HG02885 (cell line): ENCODE results near the gene SNRNP48.

ENCODE experiments used
- ATAC-seq: cut with Tn5 transposase; IDR thresholded peaks from one replicate; pipeline ENCODE4 v1.9.1; 2021; ENCODE audit warnings: mild to moderate bottlenecking; ENCODE audit not compliant: unreplicated experiment, poor library complexity

The SNRNP48 gene

DNA sequence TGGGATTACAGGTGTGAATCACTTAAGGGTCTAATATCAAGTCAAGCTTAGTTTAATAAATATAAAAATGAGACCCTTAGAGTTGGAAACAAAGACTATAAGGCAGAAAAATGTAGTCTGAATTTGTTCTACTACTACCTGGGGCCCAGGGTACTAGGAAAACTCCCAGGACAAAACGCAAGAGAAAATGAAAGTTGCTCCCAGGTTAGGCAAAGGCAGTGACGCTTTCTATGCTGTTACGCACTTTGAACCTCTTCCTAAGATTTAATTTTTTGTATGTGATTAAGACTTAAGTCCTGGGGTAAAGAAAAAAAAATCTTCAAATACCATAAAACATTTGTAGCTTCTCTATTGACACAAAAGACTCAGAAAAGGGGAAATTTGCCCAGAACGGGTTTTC lies 31.2 kb upstream of the SNRNP48 start:
- ATAC-seq, result no peak

DNA sequence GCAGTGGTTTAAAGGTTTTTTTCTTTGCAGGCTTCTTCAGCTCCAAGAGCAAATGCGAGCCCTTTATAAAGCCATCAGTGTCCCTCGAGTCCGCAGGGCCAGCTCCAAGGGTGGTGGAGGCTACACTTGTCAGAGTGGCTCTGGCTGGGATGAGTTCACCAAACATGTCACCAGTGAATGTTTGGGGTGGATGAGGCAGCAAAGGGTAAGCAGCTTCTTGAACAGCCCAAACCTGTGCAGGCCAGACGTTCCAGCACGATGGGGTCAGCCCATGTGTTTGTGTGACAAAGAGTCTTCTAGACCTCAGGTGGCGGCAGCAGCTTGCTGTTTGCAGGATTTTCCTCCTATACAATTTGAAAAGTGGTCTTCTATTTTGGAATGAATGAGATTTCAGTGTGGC lies 30.8 kb upstream of the SNRNP48 start:
- no peak for ATAC-seq

DNA sequence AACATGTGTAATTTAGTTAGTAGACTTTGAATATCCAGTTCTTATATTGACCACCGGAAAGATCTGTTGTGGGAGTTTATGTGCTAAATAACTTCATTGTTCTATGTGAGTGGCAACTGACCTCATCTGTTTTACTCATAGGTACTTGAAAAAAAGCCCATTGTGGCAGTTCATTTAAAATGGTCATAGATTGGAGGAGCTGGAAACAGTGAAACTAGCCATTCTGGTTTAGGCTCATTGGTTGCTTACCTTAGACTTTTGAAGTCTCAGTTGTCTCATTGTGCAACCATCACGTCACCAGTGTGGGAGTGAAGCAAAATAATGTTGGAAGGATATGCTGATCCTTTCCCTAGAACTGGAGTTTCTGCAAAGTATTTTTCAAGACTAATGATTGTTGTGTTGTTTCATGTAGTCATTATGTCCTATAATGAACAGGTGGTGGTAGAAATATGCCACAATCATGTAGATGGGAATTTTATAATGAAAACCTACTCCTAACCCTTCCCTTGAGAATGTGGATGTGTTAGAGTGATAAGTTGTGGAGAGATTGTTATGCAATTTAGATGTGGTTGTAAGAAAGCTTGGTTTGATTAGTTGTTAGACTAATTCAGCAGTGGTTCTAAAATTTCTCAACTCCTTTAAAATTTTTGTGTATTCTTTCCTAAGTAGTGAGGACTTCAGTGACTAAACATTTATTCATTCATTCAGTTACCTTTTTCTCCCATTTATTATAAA lies 30.2 kb upstream of the SNRNP48 start:
- no peak for ATAC-seq

DNA sequence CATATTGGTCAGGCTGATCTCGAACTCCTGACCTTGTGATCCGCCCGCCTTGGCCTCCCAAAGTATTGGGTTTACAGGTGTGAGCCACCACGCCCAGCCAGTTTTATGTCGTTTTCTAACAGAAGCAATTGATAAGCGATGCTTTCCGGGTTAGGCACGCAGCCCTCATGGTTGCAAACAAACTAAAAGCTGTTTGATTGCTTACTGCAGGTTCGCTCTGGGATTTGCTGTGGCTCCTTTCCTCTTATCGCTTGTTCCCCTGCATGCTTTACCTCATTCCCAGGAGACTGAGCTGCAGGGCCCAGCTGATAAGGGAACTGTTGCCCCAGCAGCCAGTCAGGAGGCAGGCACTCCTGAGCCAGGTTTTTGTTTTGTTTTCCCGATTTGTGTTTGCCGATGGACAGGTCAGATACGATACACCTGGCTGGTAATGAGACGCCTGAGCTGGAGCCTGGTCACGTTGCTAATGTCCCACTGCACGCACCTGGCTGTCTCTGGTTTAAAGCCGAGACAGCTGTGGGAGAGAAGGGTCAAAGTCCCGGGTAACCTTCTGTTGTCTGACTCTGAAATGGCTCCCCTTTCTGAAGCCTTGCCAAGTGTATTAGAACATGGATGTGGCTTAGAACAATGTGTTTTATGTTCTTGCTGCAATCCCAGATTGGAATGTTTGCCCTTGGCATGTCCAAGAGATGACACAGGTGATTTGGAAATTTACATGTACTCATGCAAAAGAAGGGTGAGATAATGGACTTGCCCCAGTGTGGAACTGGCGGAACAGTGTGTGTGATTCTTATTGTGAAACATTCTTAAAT lies 28.6 kb upstream of the SNRNP48 start:
- ATAC-seq, result no peak

DNA sequence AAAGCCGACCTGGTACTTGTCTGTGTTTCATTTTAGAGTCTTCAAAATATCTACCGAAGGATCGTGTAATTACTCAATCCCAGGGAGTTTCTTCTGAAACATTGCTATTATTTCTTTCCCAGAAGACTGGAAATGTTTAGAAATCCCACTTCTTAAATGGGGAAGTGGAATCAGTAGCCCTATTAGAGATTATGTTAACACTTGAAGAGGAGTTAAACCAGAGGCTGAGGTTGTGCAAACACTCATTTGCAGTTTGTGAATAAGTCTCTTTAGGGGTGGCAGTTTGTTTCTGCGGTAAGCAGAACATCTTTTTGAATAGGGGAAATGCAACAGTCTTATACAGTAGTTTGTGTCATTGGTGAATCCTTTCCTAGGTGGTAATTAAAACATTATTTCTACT lies 27.2 kb upstream of the SNRNP48 start:
- no peak for ATAC-seq

DNA sequence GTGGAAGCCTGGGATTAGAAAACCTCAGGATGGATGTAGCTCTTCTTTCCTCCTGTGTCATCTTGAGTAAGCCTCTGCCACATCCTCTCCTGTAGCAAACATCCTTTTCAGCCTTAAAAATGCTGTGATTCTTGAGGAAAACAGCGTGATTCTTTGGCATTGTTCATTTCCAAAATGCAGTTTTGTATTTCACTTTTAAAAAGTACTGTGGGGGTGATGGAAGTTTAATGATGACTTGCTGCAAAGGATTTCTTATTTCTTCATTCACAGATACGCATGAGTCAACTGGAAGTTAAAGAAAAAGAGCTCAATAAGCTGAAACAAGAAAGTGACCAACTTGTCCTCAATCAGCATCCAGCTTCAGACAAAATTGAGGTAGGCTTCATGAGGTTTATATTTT lies 23.9 kb upstream of the SNRNP48 start:
- no peak for ATAC-seq

DNA sequence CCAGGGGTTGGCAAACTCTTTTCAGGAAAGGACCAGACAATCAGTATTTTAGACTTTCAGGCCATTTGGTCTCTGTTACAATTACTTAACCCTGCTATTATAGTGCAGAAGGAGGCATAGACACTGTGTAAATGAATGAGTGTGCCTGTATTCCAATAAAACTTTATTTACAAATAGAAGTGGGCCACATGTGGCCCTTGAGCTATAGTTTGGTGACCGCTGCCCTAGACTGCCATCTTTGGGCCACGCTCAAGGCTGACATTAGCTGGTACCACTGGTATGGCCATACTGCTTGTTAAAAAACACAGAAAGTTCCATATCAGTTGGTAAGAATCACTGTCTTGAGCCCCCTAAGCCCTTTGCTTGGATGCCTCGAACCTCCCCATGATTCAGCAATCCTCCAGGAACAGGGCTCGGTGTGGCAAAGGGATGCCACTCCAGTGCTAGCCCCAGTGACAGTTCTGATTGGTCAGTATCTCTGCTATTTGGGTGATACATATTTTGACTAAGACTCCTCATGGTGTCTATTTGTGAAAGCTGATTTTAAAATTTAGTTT lies 23.3 kb upstream of the SNRNP48 start:
- ATAC-seq, result no peak

DNA sequence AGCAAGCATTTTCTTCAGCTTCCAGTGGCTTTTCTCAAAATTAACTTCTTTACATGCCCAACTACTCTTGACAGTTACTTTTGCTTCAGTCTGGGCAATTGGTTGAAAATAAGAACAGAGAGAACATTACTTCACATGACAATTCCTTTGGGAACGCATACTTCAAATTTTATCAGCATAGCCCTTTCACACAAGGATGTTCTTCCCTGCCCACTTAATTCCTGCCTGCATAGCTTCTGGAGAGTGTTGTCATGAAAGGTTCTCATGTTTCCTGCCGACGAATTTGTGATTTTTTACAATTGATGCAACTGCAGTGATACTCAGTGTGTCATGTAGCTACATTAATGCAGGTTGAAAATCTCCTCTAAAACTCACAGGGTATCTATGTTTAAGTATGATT lies 22.0 kb upstream of the SNRNP48 start:
- ATAC-seq, result no peak

DNA sequence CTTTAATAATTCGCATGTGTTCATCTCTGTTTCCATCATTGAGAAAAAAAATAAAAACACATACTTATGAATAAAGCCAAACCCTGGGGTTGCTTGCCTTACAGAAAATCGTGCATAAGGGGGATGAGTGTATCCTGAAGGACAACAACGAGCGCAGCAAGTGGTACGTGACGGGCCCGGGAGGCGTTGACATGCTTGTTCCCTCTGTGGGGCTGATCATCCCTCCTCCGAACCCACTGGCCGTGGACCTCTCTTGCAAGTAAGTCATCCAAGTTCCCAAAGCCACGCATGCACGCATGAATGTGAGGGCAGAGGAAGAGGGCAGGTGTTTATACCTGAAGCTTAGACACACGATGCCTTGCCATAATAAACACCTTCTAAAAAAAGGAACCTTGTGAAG lies 20.9 kb upstream of the SNRNP48 start:
- no peak for ATAC-seq

DNA sequence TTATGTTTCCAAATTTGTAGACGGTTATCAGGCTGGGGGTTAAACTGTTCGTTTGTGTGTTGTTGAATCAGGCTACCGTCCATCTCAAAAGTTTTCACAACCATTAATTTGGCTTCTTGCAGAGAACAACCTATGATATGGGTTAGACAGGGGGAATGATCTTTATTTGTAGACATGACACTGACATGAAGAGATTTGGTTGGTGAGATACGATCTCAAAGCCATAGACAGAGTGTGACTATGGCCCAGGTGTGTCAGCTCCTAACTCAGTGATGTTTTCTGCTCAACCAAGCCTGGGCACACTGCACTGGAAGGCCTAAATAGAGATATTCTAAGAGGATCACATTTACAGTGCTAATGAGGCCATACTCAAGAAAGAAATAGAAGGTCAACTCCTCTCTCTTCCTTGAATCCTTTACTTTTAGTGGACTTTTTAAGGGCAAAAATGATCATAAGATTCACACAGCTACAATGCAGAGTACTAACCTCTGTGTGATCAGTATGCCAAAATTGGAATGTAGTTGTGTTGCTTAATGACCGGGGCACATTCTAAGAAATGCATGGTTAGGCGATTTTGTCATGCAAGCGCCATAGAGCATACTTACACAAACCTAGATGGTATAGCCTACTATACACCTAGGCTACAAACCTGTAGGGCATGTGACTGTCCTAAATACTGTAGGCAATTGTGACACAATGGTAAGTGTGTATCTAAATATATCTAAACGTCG lies 17.6 kb upstream of the SNRNP48 start:
- no peak for ATAC-seq

DNA sequence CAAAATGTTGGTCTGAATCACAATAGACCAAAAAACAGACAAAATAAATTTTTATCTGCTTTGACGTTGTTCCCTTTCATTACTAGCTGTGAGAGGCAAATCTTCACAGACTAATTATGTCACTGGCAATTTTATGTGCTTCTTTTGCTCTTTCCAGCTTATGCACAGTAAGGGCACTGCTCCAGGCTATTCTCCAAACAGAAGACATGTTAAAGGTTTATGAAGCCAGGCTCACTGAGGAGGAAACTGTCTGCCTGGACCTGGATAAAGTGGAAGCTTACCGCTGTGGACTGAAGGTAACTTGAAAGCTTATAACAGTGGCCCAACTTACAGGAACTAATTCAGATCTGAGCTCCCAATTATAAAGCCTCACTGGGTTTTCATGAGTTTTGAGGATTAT lies 15.5 kb upstream of the SNRNP48 start:
- no peak for ATAC-seq

DNA sequence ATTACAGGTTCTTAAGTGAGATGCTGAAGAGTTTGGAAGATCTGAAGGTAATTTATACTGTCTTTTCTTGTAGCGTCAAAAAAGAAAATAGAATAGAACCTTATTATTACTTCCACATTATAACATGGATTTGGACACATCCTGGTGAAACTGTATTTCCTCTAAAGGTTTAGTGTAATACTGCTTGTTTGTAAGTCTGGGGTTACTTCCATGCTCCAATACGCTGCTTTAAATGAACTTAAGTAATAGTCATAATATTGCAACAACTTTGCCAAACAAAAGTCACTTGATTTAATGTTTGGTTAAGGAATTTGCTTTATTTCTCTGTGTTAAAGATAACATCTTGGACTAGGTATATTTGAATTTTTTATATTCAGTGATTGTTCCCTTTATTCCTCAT lies 11.5 kb upstream of the SNRNP48 start:
- ATAC-seq, result no peak

DNA sequence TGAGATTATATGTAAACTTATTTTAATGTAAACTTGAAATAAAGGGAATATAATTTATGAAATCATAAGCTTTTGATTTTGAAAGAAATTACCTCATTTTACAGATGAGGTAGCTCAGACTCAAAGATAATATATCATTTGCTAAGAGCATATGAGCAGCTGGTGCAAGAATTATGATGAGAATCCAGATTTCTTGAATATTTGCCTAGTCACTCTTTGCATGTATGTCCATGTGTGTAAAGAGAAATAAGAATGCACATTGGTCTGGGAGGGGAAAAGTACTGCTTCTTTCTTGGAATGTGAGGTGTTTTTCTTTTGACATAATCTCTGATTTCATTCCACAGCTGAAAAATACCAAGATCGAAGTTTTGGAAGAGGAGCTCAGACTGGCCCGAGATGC lies 11.1 kb upstream of the SNRNP48 start:
- ATAC-seq, result no peak

DNA sequence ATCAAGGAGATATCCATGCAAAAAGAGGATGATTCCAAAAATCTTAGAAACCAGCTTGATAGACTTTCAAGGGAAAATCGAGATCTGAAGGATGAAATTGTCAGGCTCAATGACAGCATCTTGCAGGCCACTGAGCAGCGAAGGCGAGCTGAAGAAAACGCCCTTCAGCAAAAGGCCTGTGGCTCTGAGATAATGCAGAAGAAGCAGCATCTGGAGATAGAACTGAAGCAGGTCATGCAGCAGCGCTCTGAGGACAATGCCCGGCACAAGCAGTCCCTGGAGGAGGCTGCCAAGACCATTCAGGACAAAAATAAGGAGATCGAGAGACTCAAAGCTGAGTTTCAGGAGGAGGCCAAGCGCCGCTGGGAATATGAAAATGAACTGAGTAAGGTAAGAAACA lies 10.1 kb upstream of the SNRNP48 start:
- ATAC-seq, result no peak

DNA sequence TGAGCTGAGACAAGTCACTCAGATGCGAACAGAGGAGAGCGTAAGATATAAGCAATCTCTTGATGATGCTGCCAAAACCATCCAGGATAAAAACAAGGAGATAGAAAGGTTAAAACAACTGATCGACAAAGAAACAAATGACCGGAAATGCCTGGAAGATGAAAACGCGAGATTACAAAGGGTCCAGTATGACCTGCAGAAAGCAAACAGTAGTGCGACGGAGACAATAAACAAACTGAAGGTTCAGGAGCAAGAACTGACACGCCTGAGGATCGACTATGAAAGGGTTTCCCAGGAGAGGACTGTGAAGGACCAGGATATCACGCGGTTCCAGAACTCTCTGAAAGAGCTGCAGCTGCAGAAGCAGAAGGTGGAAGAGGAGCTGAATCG lies 9.5 kb upstream of the SNRNP48 start:
- no peak for ATAC-seq

DNA sequence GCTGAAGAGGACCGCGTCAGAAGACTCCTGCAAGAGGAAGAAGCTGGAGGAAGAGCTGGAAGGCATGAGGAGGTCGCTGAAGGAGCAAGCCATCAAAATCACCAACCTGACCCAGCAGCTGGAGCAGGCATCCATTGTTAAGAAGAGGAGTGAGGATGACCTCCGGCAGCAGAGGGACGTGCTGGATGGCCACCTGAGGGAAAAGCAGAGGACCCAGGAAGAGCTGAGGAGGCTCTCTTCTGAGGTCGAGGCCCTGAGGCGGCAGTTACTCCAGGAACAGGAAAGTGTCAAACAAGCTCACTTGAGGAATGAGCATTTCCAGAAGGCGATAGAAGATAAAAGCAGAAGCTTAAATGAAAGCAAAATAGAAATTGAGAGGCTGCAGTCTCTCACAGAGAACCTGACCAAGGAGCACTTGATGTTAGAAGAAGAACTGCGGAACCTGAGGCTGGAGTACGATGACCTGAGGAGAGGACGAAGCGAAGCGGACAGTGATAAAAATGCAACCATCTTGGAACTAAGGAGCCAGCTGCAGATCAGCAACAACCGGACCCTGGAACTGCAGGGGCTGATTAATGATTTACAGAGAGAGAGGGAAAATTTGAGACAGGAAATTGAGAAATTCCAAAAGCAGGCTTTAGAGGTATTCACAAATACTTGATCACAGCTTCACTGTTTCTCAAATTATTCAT lies 8.9 kb upstream of the SNRNP48 start:
- ATAC-seq, result no peak

DNA sequence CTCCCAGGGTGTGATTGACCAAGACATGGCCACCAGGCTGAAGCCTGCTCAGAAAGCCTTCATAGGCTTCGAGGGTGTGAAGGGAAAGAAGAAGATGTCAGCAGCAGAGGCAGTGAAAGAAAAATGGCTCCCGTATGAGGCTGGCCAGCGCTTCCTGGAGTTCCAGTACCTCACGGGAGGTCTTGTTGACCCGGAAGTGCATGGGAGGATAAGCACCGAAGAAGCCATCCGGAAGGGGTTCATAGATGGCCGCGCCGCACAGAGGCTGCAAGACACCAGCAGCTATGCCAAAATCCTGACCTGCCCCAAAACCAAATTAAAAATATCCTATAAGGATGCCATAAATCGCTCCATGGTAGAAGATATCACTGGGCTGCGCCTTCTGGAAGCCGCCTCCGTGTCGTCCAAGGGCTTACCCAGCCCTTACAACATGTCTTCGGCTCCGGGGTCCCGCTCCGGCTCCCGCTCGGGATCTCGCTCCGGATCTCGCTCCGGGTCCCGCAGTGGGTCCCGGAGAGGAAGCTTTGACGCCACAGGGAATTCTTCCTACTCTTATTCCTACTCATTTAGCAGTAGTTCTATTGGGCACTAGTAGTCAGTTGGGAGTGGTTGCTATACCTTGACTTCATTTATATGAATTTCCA lies 4.6 kb upstream of the SNRNP48 start:
- no peak for ATAC-seq

DNA sequence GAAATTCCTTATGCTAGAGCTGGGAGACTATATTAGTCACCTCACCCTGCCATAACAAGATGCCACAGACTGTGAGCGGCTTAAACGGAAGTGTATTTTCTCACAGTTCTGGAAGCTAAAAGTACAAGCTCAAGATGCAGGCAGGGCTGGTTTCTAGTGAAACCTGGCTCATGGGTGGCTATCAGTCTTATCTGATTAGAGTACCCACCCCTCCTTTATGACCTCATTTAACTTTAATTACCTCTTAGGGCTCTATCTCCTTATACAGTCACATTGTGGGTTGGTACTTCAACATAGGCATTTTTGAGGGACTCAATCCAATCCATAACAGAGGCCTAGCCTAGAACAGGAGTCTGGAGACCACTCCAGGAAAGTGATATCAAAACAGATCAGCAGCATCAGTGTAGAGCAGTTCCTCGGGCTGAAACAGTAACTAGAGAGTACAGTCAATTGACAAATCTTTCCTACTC lies 2.3 kb upstream of the SNRNP48 start:
- no peak for ATAC-seq

DNA sequence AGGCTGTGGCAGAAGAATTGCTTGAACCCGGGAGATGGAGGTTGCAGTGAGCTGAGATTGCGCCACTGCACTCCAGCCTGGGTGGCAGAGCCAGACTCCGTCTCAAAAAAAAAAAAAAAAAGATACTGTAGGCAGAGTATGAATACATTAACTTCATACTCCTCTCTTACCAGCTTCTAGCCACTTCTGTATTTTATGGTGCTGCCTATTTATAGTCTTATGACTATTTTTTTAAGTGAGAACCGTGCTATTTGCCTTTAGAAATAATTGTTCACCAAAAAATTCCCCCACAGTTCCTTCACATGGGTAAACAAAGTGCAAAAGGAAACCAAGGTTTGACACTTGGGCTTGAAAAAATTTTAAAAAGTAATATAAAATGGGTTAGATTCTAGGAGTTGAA lies 1.5 kb upstream of the SNRNP48 start:
- ATAC-seq, result no peak

DNA sequence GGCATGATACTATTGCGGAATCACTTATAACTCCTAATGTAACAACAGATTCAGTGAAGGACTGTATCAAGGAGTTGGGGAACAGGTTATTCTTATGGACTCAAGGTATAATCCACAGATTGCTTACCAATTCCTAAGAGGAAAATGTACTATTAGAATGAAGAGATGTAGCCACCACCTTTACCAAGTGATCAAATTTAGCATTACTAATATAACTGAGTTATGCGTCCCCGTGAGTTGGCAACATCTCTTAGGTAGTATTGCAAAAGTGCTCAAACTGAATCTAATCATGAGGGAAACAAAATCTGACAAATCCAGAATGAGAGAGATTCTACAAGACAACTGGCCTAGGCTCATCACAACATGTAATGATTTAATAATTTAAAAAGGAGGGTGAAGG lies 777 bp upstream of the SNRNP48 start:
- ATAC-seq, result no peak
